Psoas muscle (tissue), 8 donors: ENCODE measurements around the gene TRAPPC11. TPM values are rescaled to one million over a fixed set of nuclear protein-coding genes. Genes with fewer than 3 reads are reported as not detected.

ENCODE experiments used
- ATAC-seq, 4 donors: fragments of 200-7000 bp; cut with Tn5 transposase; one replicate each; pipeline ENCODE4 v1.9.1; 2020; ENCODE audit warnings: moderate library complexity in 3 of 4, mild to moderate bottlenecking in 2 of 4
- DNase-seq, 2 donors: peaks; one replicate each; pipeline ENCODE4 v3.0.0-alpha.2; 2020
- H3K27ac ChIP-seq: fragments of 200-600 bp; one replicate; pipeline ENCODE4 v1.8.0; 2022
- H3K27me3 ChIP-seq, 3 donors: fragments of 200-600 bp in 1 of 3; one replicate each; pipeline versions ENCODE4 v1.6.1 to v1.8.0; 2013 to 2022; ENCODE audit warnings: low read length in 2 of 3, mild to moderate bottlenecking in 2 of 3, moderate library complexity in 1 of 3; ENCODE audit not compliant: insufficient read depth in 3 of 3
- H3K36me3 ChIP-seq, 2 donors: fragments of 200-600 bp in 1 of 2; one replicate each; pipeline versions ENCODE4 v1.6.1 to v1.8.0; 2013 to 2022; ENCODE audit warnings: low read depth in 1 of 2, mild to moderate bottlenecking in 1 of 2, moderate library complexity in 1 of 2; ENCODE audit not compliant: insufficient read depth in 1 of 2
- H3K4me1 ChIP-seq: fragments of 200-600 bp; one replicate; pipeline ENCODE4 v1.8.0; 2022
- H3K4me3 ChIP-seq: fragments of 200-600 bp; one replicate; pipeline ENCODE4 v1.8.0; 2022; ENCODE audit warnings: mild to moderate bottlenecking
- H3K9me3 ChIP-seq: fragments of 200-600 bp; one replicate; pipeline ENCODE4 v1.8.0; 2022
- CTCF ChIP-seq: fragments of 200-600 bp; IDR thresholded peaks from one replicate; pipeline ENCODE4 v1.8.0; 2022; ENCODE audit warnings: antibody characterized with exemption
- WGBS, 3 donors: extraction: QIAGEN DNeasy Blood & Tissue Kit; methylation state at CpG; one replicate each; pipeline versions ENCODE4 v1.1.6 to v1.1.7; 2013; 5-methylcytosine and 5-hydroxymethylcytosine counted together
- intact Hi-C, 2 donors: fragments of 100-400 bp; cut with DNase I; formaldehyde crosslinking; loops; one replicate each; pipeline versions ENCODE4 v1.11.0 to v1.14.2; 2022
- long read RNA-seq, 2 donors: library from polyadenylated mRNA; unstranded; transcript quantifications; one replicate each; pipeline ENCODE4 v2.0.0, GENCODE V29; 2021
- polyA plus RNA-seq, 3 donors: library from polyadenylated mRNA; stranded (reverse); fragments of 200-250 nt; gene quantifications; one replicate each; pipeline ENCODE4 v1.2.3, GENCODE V29; 2013
- total RNA-seq, 4 donors: library from RNA; stranded (reverse); fragmentation: NEBNext Ultra II Directional in 2 of 4; extraction: Animal tissue kit (Norgen Biotek cat#: 25700) in 2 of 4; gene quantifications; one replicate each; pipeline versions ENCODE4 v1.2.1 to v1.2.4, GENCODE V29; 2021 to 2023
- donor health status: healthy with polysubstance abuse.
- donor health status: DM: no; HTN: no; CAD: no; lungs with moderate emphysema.
- donor health status: Bipolar disorder and iron deficiency.
- donor health status: healthy.
- donor health status: DM: yes; HTN: yes; CAD: no.
- donor health status: DM: no; HTN: no; CAD: no.
- donor health status: DM: no; HTN: no; CAD: no.
- donor health status: DM: yes; HTN: yes; CAD: no.

TRAPPC11 gene
- total RNA-seq (10 to 100 TPM; 20.6 to 24.3 (median 23.9) TPM), polyA plus RNA-seq (10 to 100 TPM; 10.5 to 17.0 (median 11.3) TPM)
- long read RNA-seq, donor 1, full-length matches to known transcripts = 8 of 14 reads
- long read RNA-seq, donor 1, partial matches to known transcripts = 4 of 14 reads
- long read RNA-seq, donor 1, other reads (novel, unspliced or antisense) = 2 of 14 reads
- long read RNA-seq, donor 2, full-length matches to known transcripts = 8 of 23 reads
- long read RNA-seq, donor 2, partial matches to known transcripts = 5 of 23 reads
- long read RNA-seq, donor 2, other reads (novel, unspliced or antisense) = 10 of 23 reads

GRCh38 chr4:183659029-183659871, at the start of gene TRAPPC11, which contains the start of gene RWDD4:
Gene TRAPPC11 (plus strand): TSS chr4:183659293. CDS start chr4:183663868, 4,575 bp downstream.
Gene RWDD4 (minus strand): TSS chr4:183659185. CDS start chr4:183658952, 233 bp downstream.
- peak; percentile 100 for ATAC-seq
- H3K4me3 ChIP-seq = peak within 1 kb of the TSS; percentile 92
- peak; percentile 98 to 99 for DNase-seq
- no peaks in the 10 kb centered on the region for H3K9me3 ChIP-seq
- 0% methylated on average over 39 to 57 of the region's 63 CpGs for WGBS, 3 donors
- intact Hi-C loops = loop anchor here in 1 of 2 donors (2.0 kb wide), 1 partner anchor 186 kb away; no protein-coding TSS in a partner anchor
- peak; percentile 31 for TF ChIP-seq CTCF
- no peaks in the 10 kb centered on the region for H3K27me3 ChIP-seq
- peak within 1 kb of the TSS; percentile 89 for H3K27ac ChIP-seq
- peaks cover 4 to 31% of the 10 kb centered on the region in 2 donors for H3K36me3 ChIP-seq
- peaks cover 18% of the 10 kb centered on the region for H3K4me1 ChIP-seq

- ATAC-seq (no peak), DNase-seq (no peak)
- 89 to 96% (median 90%) methylated on average over 2 of the region's 2 CpGs for WGBS, 3 donors
- H3K27ac ChIP-seq = no peak overlapping the region
- H3K4me1 ChIP-seq = no peaks in the 10 kb centered on the region
- intact Hi-C loops = no loop called here
- no peak overlapping the region for H3K4me3 ChIP-seq
- H3K9me3 ChIP-seq = no peaks in the 10 kb centered on the region
- no peak for TF ChIP-seq CTCF
- H3K27me3 ChIP-seq = no peaks in the 10 kb centered on the region
- no peaks in the 10 kb centered on the region for H3K36me3 ChIP-seq
Observed at GRCh38 chr4:183610033-183610432, 49.1 kb upstream of the TRAPPC11 start.

- Histone ChIP-seq H3K27ac (no peak overlapping the region), H3K4me3 (no peak overlapping the region), H3K27me3 (no peaks in the 10 kb centered on the region), H3K9me3 (no peaks in the 10 kb centered on the region), H3K36me3 (no peaks in the 10 kb centered on the region), H3K4me1 (no peaks in the 10 kb centered on the region)
- peak in 3 of 4 donors; percentile 45 to 66 (median 60) for ATAC-seq
- WGBS, 3 donors = 35 to 55% (median 41%) methylated on average over 7 of the region's 7 CpGs
- no peak for DNase-seq
- intact Hi-C loops = no loop called here
- TF ChIP-seq CTCF = no peak
Observed at GRCh38 chr4:183610613-183611012, 48.5 kb upstream of the TRAPPC11 start.

GRCh38 chr4:183611210-183611830, 47.8 kb upstream of the TRAPPC11 start:
- H3K4me1 ChIP-seq = no peaks in the 10 kb centered on the region
- DNase-seq (no peak), ATAC-seq (no peak)
- no peak for TF ChIP-seq CTCF
- no peaks in the 10 kb centered on the region for H3K36me3 ChIP-seq
- intact Hi-C loops = no loop called here
- no peaks in the 10 kb centered on the region for H3K9me3 ChIP-seq
- no peaks in the 10 kb centered on the region for H3K27me3 ChIP-seq
- whole genome bisulfite sequencing, 3 donors = 62 to 76% (median 70%) methylated on average over 15 of the region's 15 CpGs
- no peak overlapping the region for H3K27ac ChIP-seq
- no peak overlapping the region for H3K4me3 ChIP-seq
